GM12878 (cell line): ENCODE data around the gene ITGB3BP. TPM values are rescaled to one million over a fixed set of nuclear protein-coding genes. Genes with fewer than 3 reads are reported as not detected.

Experiments
- ATAC-seq: fragments of 200-7000 bp; cut with Tn5 transposase; 3 replicates; pipeline ENCODE4 v1.9.1; 2020; ENCODE audit warnings: mild to moderate bottlenecking, moderate library complexity
- BruUV-seq: library from RNA; stranded (reverse); fragments of 400-500 nt; replicated peaks from 2 replicates; lab custom pipeline; 2021; lab: Mats Ljungman, UMichigan
- CTCF ChIA-PET: fragments of 300-600 bp; sonication (Branson Sonifier 250); formaldehyde crosslinking; extraction: SDS; loops from one replicate; lab custom pipeline; 2021; ENCODE audit warnings: inconsistent platforms; lab: Yijun Ruan, JAX
- POLR2A ChIA-PET: fragments of 350-600 bp; formaldehyde crosslinking; extraction: SDS; loops from one replicate; lab custom pipeline; 2021; ENCODE audit warnings: inconsistent platforms; lab: Charles Lee
- RAD21 ChIA-PET: fragments of 300-600 bp; sonication (Branson Sonifier 250); formaldehyde crosslinking; loops from one replicate; lab custom pipeline; 2023; ENCODE audit warnings: antibody characterized with exemption; ENCODE audit not compliant: unreplicated experiment; lab: Charles Lee
- SMC1A ChIA-PET: fragments of 300-600 bp; sonication (Branson Sonifier 250); formaldehyde crosslinking; loops from one replicate; lab custom pipeline; 2023; ENCODE audit not compliant: unreplicated experiment, uncharacterized antibody; lab: Charles Lee
- DNase-seq: peaks from one replicate; pipeline ENCODE4 v3.0.0-alpha.2; 2011; ENCODE audit warnings: low read depth, low spot score
- FAIRE-seq: peaks from 3 replicates; lab custom pipeline; 2011; peaks lifted over from hg19 to GRCh38; lab: Jason Lieb, UNC
- H2AFZ ChIP-seq: 2 replicates; pipeline ENCODE4 v1.6.0; 2011; ENCODE audit warnings: low read depth, low read length, control low read depth; ENCODE audit not compliant: control insufficient read depth
- H3K27ac ChIP-seq: 2 replicates; pipeline ENCODE4 v1.5.1; 2011; ENCODE audit warnings: control low read depth; ENCODE audit not compliant: control insufficient read depth, insufficient read depth
- H3K27me3 ChIP-seq, 2 experiments: replicated peaks in 1 of 2; 2 replicates each; pipeline versions ENCODE4 v1.6.0 to v1.6.1; 2011; ENCODE audit warnings: low read length in 1 of 2; ENCODE audit not compliant: control insufficient read depth in 2 of 2, insufficient read depth in 2 of 2
- H3K36me3 ChIP-seq, 2 experiments: 2 replicates each; pipeline ENCODE4 v1.5.1; 2011; ENCODE audit warnings: low read length in 1 of 2; ENCODE audit not compliant: control insufficient read depth in 2 of 2, insufficient read depth in 2 of 2
- H3K4me1 ChIP-seq: 2 replicates; pipeline ENCODE4 v1.6.1; 2011; ENCODE audit warnings: mild to moderate bottlenecking, low read length, moderate library complexity, mixed read lengths; ENCODE audit not compliant: control insufficient read depth, insufficient read depth
- H3K4me2 ChIP-seq: 2 replicates; pipeline ENCODE4 v1.6.0; 2011; ENCODE audit warnings: control low read depth; ENCODE audit not compliant: control insufficient read depth, insufficient read depth
- H3K4me3 ChIP-seq: fragments of 200-600 bp; sonication (generic); 2 replicates; pipeline ENCODE4 v1.5.1; 2016
- H3K79me2 ChIP-seq: 2 replicates; pipeline ENCODE4 v1.6.0; 2011; ENCODE audit warnings: low read length; ENCODE audit not compliant: control insufficient read depth, insufficient read depth
- H3K9ac ChIP-seq: 2 replicates; pipeline ENCODE4 v1.8.0; 2011; ENCODE audit warnings: low read length, control low read depth, mixed read lengths; ENCODE audit not compliant: control insufficient read depth, insufficient read depth
- H3K9me3 ChIP-seq: replicated peaks from 3 replicates; pipeline ENCODE4 v1.5.1; 2011; ENCODE audit warnings: mild to moderate bottlenecking, low read length; ENCODE audit not compliant: control insufficient read depth, insufficient read depth
- H4K20me1 ChIP-seq: 2 replicates; pipeline ENCODE4 v1.6.0; 2011; ENCODE audit not compliant: control insufficient read depth, insufficient read depth
- CBX5 ChIP-seq: sonication (generic); IDR thresholded peaks from 2 replicates; pipeline ENCODE4 v1.6.1; 2016; ENCODE audit warnings: low read depth, moderate library complexity, mild to moderate bottlenecking, inconsistent platforms
- IKZF1 ChIP-seq: fragments of 450-650 bp; conservative IDR thresholded peaks from 2 replicates; pipeline ENCODE4 v1.6.1; 2017; ENCODE audit warnings: antibody characterized with exemption, mild to moderate bottlenecking
- NR2F1 ChIP-seq: fragments of 450-650 bp; conservative IDR thresholded peaks from 2 replicates; pipeline ENCODE4 v1.6.1; 2017; ENCODE audit warnings: mild to moderate bottlenecking
- RCOR1 ChIP-seq: conservative IDR thresholded peaks from 2 replicates; pipeline ENCODE4 v1.6.1; 2012; ENCODE audit warnings: low read depth, low read length, improper control_type of control experiment
- SUZ12 ChIP-seq: fragments of 200-600 bp; sonication (generic); IDR thresholded peaks from one replicate; pipeline ENCODE4 v1.6.1; 2018; ENCODE audit warnings: antibody characterized with exemption, mild to moderate bottlenecking; ENCODE audit not compliant: unreplicated experiment
- TAF1 ChIP-seq: IDR thresholded peaks from 2 replicates; pipeline ENCODE4 v1.6.1; 2011; ENCODE audit warnings: mild to moderate bottlenecking, low read depth, low read length, borderline replicate concordance
- WGBS: methylation state at CpG from one replicate; pipeline ENCODE4 v1.1.6; 2016; ENCODE audit warnings: low lambda C conversion rate; ENCODE audit not compliant: insufficient replicate concordance, insufficient coverage; ENCODE audit errors: missing lambda C conversion rate; 5-methylcytosine and 5-hydroxymethylcytosine counted together
- in situ Hi-C: fragments of 300-500 bp; cut with MboI; formaldehyde crosslinking; loops from 9 replicates; pipeline ENCODE4 v1.14.3; 2018; ENCODE audit warnings: mixed read lengths
- intact Hi-C: fragments of 100-400 bp; cut with micrococcal nuclease; formaldehyde crosslinking; loops from one replicate; pipeline ENCODE4 v1.14.2; 2022; ENCODE audit not compliant: unreplicated experiment
- polyA plus RNA-seq, 11 experiments: library from polyadenylated mRNA; depleted of rRNA in 4 of 11; unstranded in 6 of 11; stranded (reverse) in 5 of 11; fragments of >200 nt; fragmentation: Nextera tagmentation in 4 of 11; fragmentation: Illumina TruSeq in 1 of 11; extraction: Ambion mirVana in 4 of 11; extraction: Trizol in 1 of 11; gene quantifications; 1 replicate in 1 of 11; 2 replicates in 10 of 11; pipeline versions ENCODE4 v1.2.1 to v1.2.3, GENCODE V29; 2011 to 2016; ENCODE audit warnings: inconsistent platforms in 2 of 11, missing spikeins in 2 of 11, low read depth in 1 of 11
- total RNA-seq, 4 experiments: library from RNA; depleted of rRNA in 3 of 4; stranded (reverse); fragments of >200 nt in 3 of 4; fragmentation: Illumina TruSeq in 1 of 4; extraction: Trizol in 1 of 4; gene quantifications; 2 replicates each; pipeline versions ENCODE4 v1.2.1 to v1.2.3, GENCODE V29; 2013 to 2021
- TF ChIP-seq, protein P1 (sequence below): fragments of 450-650 bp; IDR thresholded peaks from 2 replicates; pipeline ENCODE4 v1.6.1; 2017; ENCODE audit warnings: mild to moderate bottlenecking
- TF ChIP-seq, protein P2 (sequence below): IDR thresholded peaks from 2 replicates; pipeline ENCODE4 v1.6.1; 2012; ENCODE audit warnings: low read depth, low read length, improper control_type of control experiment
- TF ChIP-seq, protein P3 (sequence below): fragments of 450-650 bp; IDR thresholded peaks from 2 replicates; pipeline ENCODE4 v1.6.1; 2018; ENCODE audit warnings: mild to moderate bottlenecking, low read depth, moderate library complexity; ENCODE audit not compliant: partially characterized antibody
- TF ChIP-seq, protein P4 (sequence below): IDR thresholded peaks from 2 replicates; pipeline ENCODE4 v1.6.1; 2011; ENCODE audit warnings: borderline replicate concordance, low read depth, mild to moderate bottlenecking, moderate library complexity, mixed read lengths, low read length; ENCODE audit not compliant: insufficient read depth; ENCODE audit errors: extremely low read length
- TF ChIP-seq, protein P5 (sequence below): fragments of 150-350 bp; IDR thresholded peaks from 2 replicates; pipeline ENCODE4 v1.6.1; 2016; ENCODE audit warnings: low read depth, low read length

The ITGB3BP gene
- total and polyA plus RNA-seq, 10 of the 15 experiments (the other 5 are each of a cell fraction or from before 2014, with no cell fraction given): 39.2 to 86.2 (median 61.8) TPM

DNA sequence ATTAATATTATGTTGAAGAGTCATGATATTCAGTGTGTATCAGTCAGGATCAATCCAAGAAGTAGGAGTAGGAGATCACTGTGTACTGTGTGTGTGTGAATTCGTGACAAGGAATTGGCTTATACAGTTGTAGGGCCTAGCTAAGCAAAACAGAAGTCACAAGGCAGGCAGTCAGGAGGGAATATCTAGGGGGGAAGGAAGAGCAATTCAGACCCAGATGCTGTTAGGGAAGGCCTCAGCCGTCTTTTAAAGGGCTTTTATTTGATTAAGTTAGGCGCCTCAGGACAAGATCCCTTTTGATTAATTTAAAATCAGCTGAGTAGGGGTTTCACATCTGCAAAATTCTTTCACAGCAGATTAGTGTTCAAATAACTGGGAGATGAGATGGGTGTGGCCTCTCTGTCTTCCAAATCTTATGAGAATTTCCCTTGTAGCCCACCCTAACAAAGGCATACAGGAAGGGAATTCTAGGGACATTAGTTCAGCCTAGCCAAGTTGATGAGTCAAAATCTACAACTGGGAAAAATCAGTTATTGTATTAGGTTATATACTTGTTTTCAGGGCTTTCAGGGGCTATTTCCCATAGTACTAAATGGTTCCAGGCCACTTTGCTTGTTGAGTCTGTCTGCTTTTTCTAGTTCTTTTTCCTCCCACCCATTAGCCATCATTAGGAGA lies 108.2 kb downstream of the ITGB3BP start (continued):
- TF ChIP-seq CBX5 (no peak), NR2F1 (no peak)

DNA sequence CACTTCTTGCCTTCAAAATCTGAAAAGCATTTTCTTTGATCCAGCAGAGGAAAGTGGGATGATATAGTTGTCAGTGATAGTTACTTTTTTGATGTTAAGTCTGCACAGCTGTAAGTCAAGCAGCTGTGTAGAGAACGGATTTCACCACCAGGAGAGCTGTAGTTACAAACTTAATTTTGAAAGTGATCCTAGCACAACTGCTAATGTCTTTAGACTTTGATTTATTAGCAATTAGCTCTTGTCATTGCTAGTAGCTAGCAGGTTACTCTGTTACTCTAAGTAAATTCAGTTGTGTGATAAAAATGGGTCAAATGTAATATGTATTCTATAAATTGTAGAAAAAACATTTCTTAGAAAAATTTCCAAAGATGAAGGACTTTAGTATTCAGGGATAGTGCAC lies 109.6 kb downstream of the ITGB3BP start:
- Histone ChIP-seq H3K36me3 (no peaks in the 10 kb centered on the region; a peak in 2 of 4 replicates), H2AFZ (no peak overlapping the region), H3K9ac (no peak overlapping the region), H3K27ac (no peak overlapping the region), H3K4me3 (no peak overlapping the region), H3K27me3 (no peaks in the 10 kb centered on the region), H3K9me3 (no peaks in the 10 kb centered on the region), H3K4me1 (no peaks in the 10 kb centered on the region), H4K20me1 (no peaks in the 10 kb centered on the region), H3K79me2 (no peaks in the 10 kb centered on the region), H3K4me2 (no peak overlapping the region)
- ChIA-PET CTCF (interaction anchor here (0.9 kb wide), 1 partner anchor 408 kb away, joined by 3 read pairs; no protein-coding TSS in a partner anchor), RAD21 (no interaction called here), SMC1A (interaction anchor here (4.6 kb wide), 1 partner anchor 11 kb away, joined by 28 read pairs; no protein-coding TSS in a partner anchor), POLR2A (no interaction called here)
- ATAC-seq (no peak), FAIRE-seq (no peak), DNase-seq (no peak)
- BruUV-seq: no TSS peak
- 46% methylated on average over 1 of the region's 1 CpG for WGBS
- in situ Hi-C loops (no loop called here), intact Hi-C loops (no loop called here)
- TF ChIP-seq, protein P1, sequence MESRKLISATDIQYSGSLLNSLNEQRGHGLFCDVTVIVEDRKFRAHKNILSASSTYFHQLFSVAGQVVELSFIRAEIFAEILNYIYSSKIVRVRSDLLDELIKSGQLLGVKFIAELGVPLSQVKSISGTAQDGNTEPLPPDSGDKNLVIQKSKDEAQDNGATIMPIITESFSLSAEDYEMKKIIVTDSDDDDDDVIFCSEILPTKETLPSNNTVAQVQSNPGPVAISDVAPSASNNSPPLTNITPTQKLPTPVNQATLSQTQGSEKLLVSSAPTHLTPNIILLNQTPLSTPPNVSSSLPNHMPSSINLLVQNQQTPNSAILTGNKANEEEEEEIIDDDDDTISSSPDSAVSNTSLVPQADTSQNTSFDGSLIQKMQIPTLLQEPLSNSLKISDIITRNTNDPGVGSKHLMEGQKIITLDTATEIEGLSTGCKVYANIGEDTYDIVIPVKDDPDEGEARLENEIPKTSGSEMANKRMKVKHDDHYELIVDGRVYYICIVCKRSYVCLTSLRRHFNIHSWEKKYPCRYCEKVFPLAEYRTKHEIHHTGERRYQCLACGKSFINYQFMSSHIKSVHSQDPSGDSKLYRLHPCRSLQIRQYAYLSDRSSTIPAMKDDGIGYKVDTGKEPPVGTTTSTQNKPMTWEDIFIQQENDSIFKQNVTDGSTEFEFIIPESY: no peak
- TF ChIP-seq, protein P2, sequence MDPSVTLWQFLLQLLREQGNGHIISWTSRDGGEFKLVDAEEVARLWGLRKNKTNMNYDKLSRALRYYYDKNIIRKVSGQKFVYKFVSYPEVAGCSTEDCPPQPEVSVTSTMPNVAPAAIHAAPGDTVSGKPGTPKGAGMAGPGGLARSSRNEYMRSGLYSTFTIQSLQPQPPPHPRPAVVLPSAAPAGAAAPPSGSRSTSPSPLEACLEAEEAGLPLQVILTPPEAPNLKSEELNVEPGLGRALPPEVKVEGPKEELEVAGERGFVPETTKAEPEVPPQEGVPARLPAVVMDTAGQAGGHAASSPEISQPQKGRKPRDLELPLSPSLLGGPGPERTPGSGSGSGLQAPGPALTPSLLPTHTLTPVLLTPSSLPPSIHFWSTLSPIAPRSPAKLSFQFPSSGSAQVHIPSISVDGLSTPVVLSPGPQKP: no peak
- TF ChIP-seq TAF1 (no peak), RCOR1 (no peak), SUZ12 (no peak), IKZF1 (no peak)
- TF ChIP-seq, protein P3, sequence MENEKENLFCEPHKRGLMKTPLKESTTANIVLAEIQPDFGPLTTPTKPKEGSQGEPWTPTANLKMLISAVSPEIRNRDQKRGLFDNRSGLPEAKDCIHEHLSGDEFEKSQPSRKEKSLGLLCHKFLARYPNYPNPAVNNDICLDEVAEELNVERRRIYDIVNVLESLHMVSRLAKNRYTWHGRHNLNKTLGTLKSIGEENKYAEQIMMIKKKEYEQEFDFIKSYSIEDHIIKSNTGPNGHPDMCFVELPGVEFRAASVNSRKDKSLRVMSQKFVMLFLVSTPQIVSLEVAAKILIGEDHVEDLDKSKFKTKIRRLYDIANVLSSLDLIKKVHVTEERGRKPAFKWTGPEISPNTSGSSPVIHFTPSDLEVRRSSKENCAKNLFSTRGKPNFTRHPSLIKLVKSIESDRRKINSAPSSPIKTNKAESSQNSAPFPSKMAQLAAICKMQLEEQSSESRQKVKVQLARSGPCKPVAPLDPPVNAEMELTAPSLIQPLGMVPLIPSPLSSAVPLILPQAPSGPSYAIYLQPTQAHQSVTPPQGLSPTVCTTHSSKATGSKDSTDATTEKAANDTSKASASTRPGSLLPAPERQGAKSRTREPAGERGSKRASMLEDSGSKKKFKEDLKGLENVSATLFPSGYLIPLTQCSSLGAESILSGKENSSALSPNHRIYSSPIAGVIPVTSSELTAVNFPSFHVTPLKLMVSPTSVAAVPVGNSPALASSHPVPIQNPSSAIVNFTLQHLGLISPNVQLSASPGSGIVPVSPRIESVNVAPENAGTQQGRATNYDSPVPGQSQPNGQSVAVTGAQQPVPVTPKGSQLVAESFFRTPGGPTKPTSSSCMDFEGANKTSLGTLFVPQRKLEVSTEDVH: no peak
- TF ChIP-seq, protein P4, sequence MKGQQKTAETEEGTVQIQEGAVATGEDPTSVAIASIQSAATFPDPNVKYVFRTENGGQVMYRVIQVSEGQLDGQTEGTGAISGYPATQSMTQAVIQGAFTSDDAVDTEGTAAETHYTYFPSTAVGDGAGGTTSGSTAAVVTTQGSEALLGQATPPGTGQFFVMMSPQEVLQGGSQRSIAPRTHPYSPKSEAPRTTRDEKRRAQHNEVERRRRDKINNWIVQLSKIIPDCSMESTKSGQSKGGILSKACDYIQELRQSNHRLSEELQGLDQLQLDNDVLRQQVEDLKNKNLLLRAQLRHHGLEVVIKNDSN: no peak
- TF ChIP-seq, protein P5, sequence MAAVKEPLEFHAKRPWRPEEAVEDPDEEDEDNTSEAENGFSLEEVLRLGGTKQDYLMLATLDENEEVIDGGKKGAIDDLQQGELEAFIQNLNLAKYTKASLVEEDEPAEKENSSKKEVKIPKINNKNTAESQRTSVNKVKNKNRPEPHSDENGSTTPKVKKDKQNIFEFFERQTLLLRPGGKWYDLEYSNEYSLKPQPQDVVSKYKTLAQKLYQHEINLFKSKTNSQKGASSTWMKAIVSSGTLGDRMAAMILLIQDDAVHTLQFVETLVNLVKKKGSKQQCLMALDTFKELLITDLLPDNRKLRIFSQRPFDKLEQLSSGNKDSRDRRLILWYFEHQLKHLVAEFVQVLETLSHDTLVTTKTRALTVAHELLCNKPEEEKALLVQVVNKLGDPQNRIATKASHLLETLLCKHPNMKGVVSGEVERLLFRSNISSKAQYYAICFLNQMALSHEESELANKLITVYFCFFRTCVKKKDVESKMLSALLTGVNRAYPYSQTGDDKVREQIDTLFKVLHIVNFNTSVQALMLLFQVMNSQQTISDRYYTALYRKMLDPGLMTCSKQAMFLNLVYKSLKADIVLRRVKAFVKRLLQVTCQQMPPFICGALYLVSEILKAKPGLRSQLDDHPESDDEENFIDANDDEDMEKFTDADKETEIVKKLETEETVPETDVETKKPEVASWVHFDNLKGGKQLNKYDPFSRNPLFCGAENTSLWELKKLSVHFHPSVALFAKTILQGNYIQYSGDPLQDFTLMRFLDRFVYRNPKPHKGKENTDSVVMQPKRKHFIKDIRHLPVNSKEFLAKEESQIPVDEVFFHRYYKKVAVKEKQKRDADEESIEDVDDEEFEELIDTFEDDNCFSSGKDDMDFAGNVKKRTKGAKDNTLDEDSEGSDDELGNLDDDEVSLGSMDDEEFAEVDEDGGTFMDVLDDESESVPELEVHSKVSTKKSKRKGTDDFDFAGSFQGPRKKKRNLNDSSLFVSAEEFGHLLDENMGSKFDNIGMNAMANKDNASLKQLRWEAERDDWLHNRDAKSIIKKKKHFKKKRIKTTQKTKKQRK: no peak
